GM12878 (cell line): ENCODE results near the gene ZNF385D. TPM values are rescaled to one million over a fixed set of nuclear protein-coding genes. Genes with fewer than 3 reads are reported as not detected.

Source experiments
- ATAC-seq: fragments of 200-7000 bp; cut with Tn5 transposase; 3 replicates; pipeline ENCODE4 v1.9.1; 2020; ENCODE audit warnings: mild to moderate bottlenecking, moderate library complexity
- BruUV-seq: library from RNA; stranded (reverse); fragments of 400-500 nt; replicated peaks from 2 replicates; lab custom pipeline; 2021; lab: Mats Ljungman, UMichigan
- CTCF ChIA-PET: fragments of 300-600 bp; sonication (Branson Sonifier 250); formaldehyde crosslinking; extraction: SDS; loops from one replicate; lab custom pipeline; 2021; ENCODE audit warnings: inconsistent platforms; lab: Yijun Ruan, JAX
- POLR2A ChIA-PET: fragments of 350-600 bp; formaldehyde crosslinking; extraction: SDS; loops from one replicate; lab custom pipeline; 2021; ENCODE audit warnings: inconsistent platforms; lab: Charles Lee
- RAD21 ChIA-PET: fragments of 300-600 bp; sonication (Branson Sonifier 250); formaldehyde crosslinking; loops from one replicate; lab custom pipeline; 2023; ENCODE audit warnings: antibody characterized with exemption; ENCODE audit not compliant: unreplicated experiment; lab: Charles Lee
- SMC1A ChIA-PET: fragments of 300-600 bp; sonication (Branson Sonifier 250); formaldehyde crosslinking; loops from one replicate; lab custom pipeline; 2023; ENCODE audit not compliant: unreplicated experiment, uncharacterized antibody; lab: Charles Lee
- DNase-seq: peaks from one replicate; pipeline ENCODE4 v3.0.0-alpha.2; 2011; ENCODE audit warnings: low read depth, low spot score
- FAIRE-seq: peaks from 3 replicates; lab custom pipeline; 2011; peaks lifted over from hg19 to GRCh38; lab: Jason Lieb, UNC
- H2AFZ ChIP-seq: 2 replicates; pipeline ENCODE4 v1.6.0; 2011; ENCODE audit warnings: low read depth, low read length, control low read depth; ENCODE audit not compliant: control insufficient read depth
- H3K27ac ChIP-seq: 2 replicates; pipeline ENCODE4 v1.5.1; 2011; ENCODE audit warnings: control low read depth; ENCODE audit not compliant: control insufficient read depth, insufficient read depth
- H3K27me3 ChIP-seq, 2 experiments: replicated peaks in 1 of 2; 2 replicates each; pipeline versions ENCODE4 v1.6.0 to v1.6.1; 2011; ENCODE audit warnings: low read length in 1 of 2; ENCODE audit not compliant: control insufficient read depth in 2 of 2, insufficient read depth in 2 of 2
- H3K36me3 ChIP-seq, 2 experiments: 2 replicates each; pipeline ENCODE4 v1.5.1; 2011; ENCODE audit warnings: low read length in 1 of 2; ENCODE audit not compliant: control insufficient read depth in 2 of 2, insufficient read depth in 2 of 2
- H3K4me1 ChIP-seq: 2 replicates; pipeline ENCODE4 v1.6.1; 2011; ENCODE audit warnings: mild to moderate bottlenecking, low read length, moderate library complexity, mixed read lengths; ENCODE audit not compliant: control insufficient read depth, insufficient read depth
- H3K4me2 ChIP-seq: 2 replicates; pipeline ENCODE4 v1.6.0; 2011; ENCODE audit warnings: control low read depth; ENCODE audit not compliant: control insufficient read depth, insufficient read depth
- H3K4me3 ChIP-seq: fragments of 200-600 bp; sonication (generic); 2 replicates; pipeline ENCODE4 v1.5.1; 2016
- H3K79me2 ChIP-seq: 2 replicates; pipeline ENCODE4 v1.6.0; 2011; ENCODE audit warnings: low read length; ENCODE audit not compliant: control insufficient read depth, insufficient read depth
- H3K9ac ChIP-seq: 2 replicates; pipeline ENCODE4 v1.8.0; 2011; ENCODE audit warnings: low read length, control low read depth, mixed read lengths; ENCODE audit not compliant: control insufficient read depth, insufficient read depth
- H3K9me3 ChIP-seq: replicated peaks from 3 replicates; pipeline ENCODE4 v1.5.1; 2011; ENCODE audit warnings: mild to moderate bottlenecking, low read length; ENCODE audit not compliant: control insufficient read depth, insufficient read depth
- H4K20me1 ChIP-seq: 2 replicates; pipeline ENCODE4 v1.6.0; 2011; ENCODE audit not compliant: control insufficient read depth, insufficient read depth
- ATF7 ChIP-seq: fragments of 450-650 bp; IDR thresholded peaks from 2 replicates; pipeline ENCODE4 v1.6.1; 2016; ENCODE audit warnings: low read depth, mild to moderate bottlenecking
- BCL11A ChIP-seq: IDR thresholded peaks from 2 replicates; pipeline ENCODE4 v1.6.1; 2011; ENCODE audit warnings: low read depth, low read length
- BMI1 ChIP-seq: fragments of 450-650 bp; IDR thresholded peaks from 2 replicates; pipeline ENCODE4 v1.6.1; 2016; ENCODE audit warnings: mild to moderate bottlenecking, moderate library complexity, borderline replicate concordance
- CHD1 ChIP-seq: IDR thresholded peaks from 2 replicates; pipeline ENCODE4 v1.6.1; 2012; ENCODE audit warnings: low read depth, low read length, improper control_type of control experiment
- CHD2 ChIP-seq: IDR thresholded peaks from 2 replicates; pipeline ENCODE4 v1.6.1; 2011; ENCODE audit warnings: low read depth, low read length, improper control_type of control experiment, borderline replicate concordance
- GABPA ChIP-seq: IDR thresholded peaks from 2 replicates; pipeline ENCODE4 v1.6.1; 2014; ENCODE audit warnings: antibody characterized with exemption, low read depth, mild to moderate bottlenecking, inconsistent platforms
- MTA3 ChIP-seq: IDR thresholded peaks from 2 replicates; pipeline ENCODE4 v1.6.1; 2012; ENCODE audit warnings: low read length, inconsistent platforms, borderline replicate concordance
- MXI1 ChIP-seq: fragments of 150-350 bp; IDR thresholded peaks from 2 replicates; pipeline ENCODE4 v1.6.1; 2011; ENCODE audit warnings: low read depth, mild to moderate bottlenecking, inconsistent platforms, low read length, improper control_type of control experiment
- RBBP5 ChIP-seq: fragments of 200-600 bp; sonication (generic); conservative IDR thresholded peaks from 2 replicates; pipeline ENCODE4 v1.6.1; 2016
- SMARCA5 ChIP-seq: fragments of 450-650 bp; IDR thresholded peaks from 2 replicates; pipeline ENCODE4 v1.6.1; 2017; ENCODE audit warnings: mild to moderate bottlenecking
- SREBF1 ChIP-seq: IDR thresholded peaks from 2 replicates; pipeline ENCODE4 v1.6.1; 2012; ENCODE audit warnings: mild to moderate bottlenecking, low read length
- SRF ChIP-seq, 2 experiments: IDR thresholded peaks; 2 replicates each; pipeline ENCODE4 v1.6.1; 2011; ENCODE audit warnings: low read depth in 2 of 2, low read length in 2 of 2, mild to moderate bottlenecking in 1 of 2, moderate library complexity in 1 of 2
- ZBED1 ChIP-seq: IDR thresholded peaks from 2 replicates; pipeline ENCODE4 v1.6.1; 2016; ENCODE audit warnings: borderline replicate concordance
- ZBTB40 ChIP-seq: fragments of 450-650 bp; IDR thresholded peaks from 2 replicates; pipeline ENCODE4 v1.6.1; 2016; ENCODE audit warnings: mild to moderate bottlenecking, moderate library complexity, borderline replicate concordance
- ZNF274 ChIP-seq: IDR thresholded peaks from one replicate; pipeline ENCODE4 v1.8.0; 2011; ENCODE audit not compliant: insufficient read length, insufficient read depth
- ZZZ3 ChIP-seq: IDR thresholded peaks from 2 replicates; pipeline ENCODE4 v1.6.1; 2011; ENCODE audit warnings: low read depth; ENCODE audit not compliant: control insufficient read depth, insufficient read length
- WGBS: methylation state at CpG from one replicate; pipeline ENCODE4 v1.1.6; 2016; ENCODE audit warnings: low lambda C conversion rate; ENCODE audit not compliant: insufficient replicate concordance, insufficient coverage; ENCODE audit errors: missing lambda C conversion rate; 5-methylcytosine and 5-hydroxymethylcytosine counted together
- in situ Hi-C: fragments of 300-500 bp; cut with MboI; formaldehyde crosslinking; loops from 9 replicates; pipeline ENCODE4 v1.14.3; 2018; ENCODE audit warnings: mixed read lengths
- intact Hi-C: fragments of 100-400 bp; cut with micrococcal nuclease; formaldehyde crosslinking; loops from one replicate; pipeline ENCODE4 v1.14.2; 2022; ENCODE audit not compliant: unreplicated experiment
- polyA plus RNA-seq, 11 experiments: library from polyadenylated mRNA; depleted of rRNA in 4 of 11; unstranded in 6 of 11; stranded (reverse) in 5 of 11; fragments of >200 nt; fragmentation: Nextera tagmentation in 4 of 11; fragmentation: Illumina TruSeq in 1 of 11; extraction: Ambion mirVana in 4 of 11; extraction: Trizol in 1 of 11; gene quantifications; 1 replicate in 1 of 11; 2 replicates in 10 of 11; pipeline versions ENCODE4 v1.2.1 to v1.2.3, GENCODE V29; 2011 to 2016; ENCODE audit warnings: inconsistent platforms in 2 of 11, missing spikeins in 2 of 11, low read depth in 1 of 11
- total RNA-seq, 4 experiments: library from RNA; depleted of rRNA in 3 of 4; stranded (reverse); fragments of >200 nt in 3 of 4; fragmentation: Illumina TruSeq in 1 of 4; extraction: Trizol in 1 of 4; gene quantifications; 2 replicates each; pipeline versions ENCODE4 v1.2.1 to v1.2.3, GENCODE V29; 2013 to 2021

Gene ZNF385D
- total and polyA plus RNA-seq, 10 of the 15 experiments (the other 5 are each of a cell fraction or from before 2014, with no cell fraction given): 0.01 to 0.62 (median 0.18) TPM; not detected in 5

GRCh38 chr3:21618695-21619094 lies 132.3 kb downstream of the ZNF385D start:
- ChIA-PET POLR2A (no interaction called here), SMC1A (no interaction called here), CTCF (no interaction called here), RAD21 (no interaction called here)
- no peak overlapping the region for H2AFZ ChIP-seq
- H3K9ac ChIP-seq: no peak overlapping the region
- in situ Hi-C loops: no loop called here
- WGBS: 0% methylated on average over 2 of the region's 2 CpGs
- TF ChIP-seq ATF7 (no peak), MXI1 (no peak), SREBF1 (no peak), SRF (IDR thresholded peaks at IDR 0.05; ENCODE audit: low read depth in 2 of 2, low read length in 2 of 2) (no peak), CHD1 (no peak), RBBP5 (no peak), GABPA (no peak), CHD2 (no peak), ZBED1 (no peak)
- intact Hi-C loops: no loop called here
- DNase-seq (no peak), ATAC-seq (no peak), FAIRE-seq (no peak)
- H3K9me3 ChIP-seq: no peaks in the 10 kb centered on the region
- no peak overlapping the region for H3K27ac ChIP-seq
- H3K36me3 ChIP-seq: no peaks in the 10 kb centered on the region
- no peak overlapping the region for H3K4me3 ChIP-seq
- H3K27me3 ChIP-seq: no peaks in the 10 kb centered on the region
- no TSS peak for BruUV-seq
- H3K4me2 ChIP-seq: no peak overlapping the region
- H3K79me2 ChIP-seq: no peaks in the 10 kb centered on the region
- H3K4me1 ChIP-seq: no peaks in the 10 kb centered on the region
- no peaks in the 10 kb centered on the region for H4K20me1 ChIP-seq

GRCh38 chr3:21613372-21614070 lies 137.5 kb downstream of the ZNF385D start:
- no peak overlapping the region for H3K27ac ChIP-seq
- no peaks in the 10 kb centered on the region for H3K36me3 ChIP-seq
- no peaks in the 10 kb centered on the region for H3K9me3 ChIP-seq
- H3K79me2 ChIP-seq: no peaks in the 10 kb centered on the region
- no TSS peak for BruUV-seq
- FAIRE-seq: no peak
- in situ Hi-C loops: no loop called here
- TF ChIP-seq MTA3 (no peak), ZZZ3 (no peak), SMARCA5 (no peak), ZBTB40 (no peak), ZNF274 (no peak), BCL11A (no peak), BMI1 (no peak)
- ChIA-PET RAD21 (no interaction called here), SMC1A (no interaction called here), POLR2A (no interaction called here), CTCF (no interaction called here)
- no peaks in the 10 kb centered on the region for H4K20me1 ChIP-seq
- H3K4me3 ChIP-seq: no peak overlapping the region
- DNase-seq: no peak
- H2AFZ ChIP-seq: no peak overlapping the region
- no peak overlapping the region for H3K9ac ChIP-seq
- H3K4me2 ChIP-seq: no peak overlapping the region
- H3K27me3 ChIP-seq: no peaks in the 10 kb centered on the region
- intact Hi-C loops: no loop called here
- H3K4me1 ChIP-seq: no peaks in the 10 kb centered on the region
- 30% methylated on average over 3 of the region's 3 CpGs for WGBS
- no peak for ATAC-seq
